Activated naive CD8-positive, alpha-beta T cell treated with anti-CD3 and anti-CD28 coated beads for 36 hours (primary cell): ENCODE results near the gene ADCYAP1R1. TPM values are rescaled to one million over a fixed set of nuclear protein-coding genes. Genes with fewer than 3 reads are reported as not detected.

Experiments
- DNase-seq: peaks from one replicate; pipeline ENCODE4 v3.0.0; 2021
- H3K27ac Mint-ChIP-seq: one replicate; pipeline ENCODE4 v1.8.0; 2022; ENCODE audit warnings: mild to moderate bottlenecking, moderate library complexity, mixed read lengths
- H3K27me3 Mint-ChIP-seq: one replicate; pipeline ENCODE4 v1.8.0; 2022; ENCODE audit warnings: mild to moderate bottlenecking, mixed read lengths
- H3K36me3 Mint-ChIP-seq: one replicate; pipeline ENCODE4 v1.8.0; 2021; ENCODE audit warnings: mild to moderate bottlenecking, mixed read lengths
- H3K4me1 Mint-ChIP-seq: one replicate; pipeline ENCODE4 v1.8.0; 2021; ENCODE audit warnings: mixed read lengths
- H3K4me3 Mint-ChIP-seq: one replicate; pipeline ENCODE4 v1.8.0; 2022; ENCODE audit warnings: mild to moderate bottlenecking, moderate library complexity, mixed read lengths
- H3K9me3 Mint-ChIP-seq: one replicate; pipeline ENCODE4 v1.8.0; 2022; ENCODE audit warnings: mixed read lengths
- total RNA-seq, 2 experiments: library from RNA; stranded (reverse); gene quantifications; one replicate each; pipeline ENCODE4 v1.2.3, GENCODE V29; 2021

Gene ADCYAP1R1
- total RNA-seq, result not detected

- Mint-ChIP-seq H3K9me3 (no peaks in the 10 kb centered on the region), H3K27ac (no peak within 1 kb of the TSS), H3K27me3 (peaks cover 44% of the 10 kb centered on the region), H3K4me3 (no peak within 1 kb of the TSS), H3K36me3 (no peaks in the 10 kb centered on the region), H3K4me1 (peaks cover 2% of the 10 kb centered on the region)
- no peak for DNase-seq
These were observed at the start of gene ADCYAP1R1 for GRCh38 chr7:31051598-31052486. ADCYAP1R1 (plus strand) TSS chr7:31052308; CDS start chr7:31063265, 10,957 bp downstream.

GRCh38 chr7:31003097-31003496 lies 49.0 kb upstream of the ADCYAP1R1 start:
- Mint-ChIP-seq H3K27ac (no peak overlapping the region), H3K4me3 (no peak overlapping the region), H3K4me1 (no peaks in the 10 kb centered on the region), H3K27me3 (peaks cover 6% of the 10 kb centered on the region), H3K36me3 (no peaks in the 10 kb centered on the region), H3K9me3 (no peaks in the 10 kb centered on the region)
- no peak for DNase-seq

- H3K4me1 Mint-ChIP-seq, result no peaks in the 10 kb centered on the region
- no peak overlapping the region for H3K4me3 Mint-ChIP-seq
- H3K27me3 Mint-ChIP-seq, result peaks cover 9% of the 10 kb centered on the region
- H3K27ac Mint-ChIP-seq, result no peak overlapping the region
- no peaks in the 10 kb centered on the region for H3K36me3 Mint-ChIP-seq
- H3K9me3 Mint-ChIP-seq, result no peaks in the 10 kb centered on the region
- DNase-seq, result no peak
These were observed 48.4 kb upstream of the ADCYAP1R1 start for GRCh38 chr7:31003721-31004120.

- Mint-ChIP-seq H3K4me3 (no peak overlapping the region), H3K27ac (no peak overlapping the region), H3K27me3 (peaks cover 9% of the 10 kb centered on the region), H3K36me3 (no peaks in the 10 kb centered on the region), H3K4me1 (no peaks in the 10 kb centered on the region), H3K9me3 (no peaks in the 10 kb centered on the region)
- DNase-seq, result no peak
These were observed 47.7 kb upstream of the ADCYAP1R1 start for GRCh38 chr7:31004393-31004792.

- no peak overlapping the region for H3K27ac Mint-ChIP-seq
- H3K4me3 Mint-ChIP-seq, result no peak overlapping the region
- peaks cover 15% of the 10 kb centered on the region for H3K27me3 Mint-ChIP-seq
- H3K36me3 Mint-ChIP-seq, result no peaks in the 10 kb centered on the region
- no peaks in the 10 kb centered on the region for H3K9me3 Mint-ChIP-seq
- no peak for DNase-seq
- H3K4me1 Mint-ChIP-seq, result no peaks in the 10 kb centered on the region
These were observed 45.3 kb upstream of the ADCYAP1R1 start for GRCh38 chr7:31006857-31007256.

- H3K9me3 Mint-ChIP-seq, result no peaks in the 10 kb centered on the region
- no peak for DNase-seq
- no peak overlapping the region for H3K4me3 Mint-ChIP-seq
- no peak overlapping the region for H3K27ac Mint-ChIP-seq
- H3K27me3 Mint-ChIP-seq, result peaks cover 15% of the 10 kb centered on the region
- H3K36me3 Mint-ChIP-seq, result no peaks in the 10 kb centered on the region
- H3K4me1 Mint-ChIP-seq, result no peaks in the 10 kb centered on the region
These were observed 44.5 kb upstream of the ADCYAP1R1 start for GRCh38 chr7:31007634-31008033.

- no peak overlapping the region for H3K4me3 Mint-ChIP-seq
- peaks cover 8% of the 10 kb centered on the region for H3K27me3 Mint-ChIP-seq
- no peak for DNase-seq
- no peaks in the 10 kb centered on the region for H3K36me3 Mint-ChIP-seq
- no peak overlapping the region for H3K27ac Mint-ChIP-seq
- peaks cover 2% of the 10 kb centered on the region for H3K4me1 Mint-ChIP-seq
- H3K9me3 Mint-ChIP-seq, result no peaks in the 10 kb centered on the region
These were observed 37.3 kb upstream of the ADCYAP1R1 start for GRCh38 chr7:31014826-31015225.

GRCh38 chr7:31017032-31017675 lies 35.0 kb upstream of the ADCYAP1R1 start:
- no peak overlapping the region for H3K27ac Mint-ChIP-seq
- no peaks in the 10 kb centered on the region for H3K9me3 Mint-ChIP-seq
- H3K4me3 Mint-ChIP-seq, result no peak overlapping the region
- H3K4me1 Mint-ChIP-seq, result peaks cover 2% of the 10 kb centered on the region
- no peak for DNase-seq
- H3K36me3 Mint-ChIP-seq, result no peaks in the 10 kb centered on the region
- H3K27me3 Mint-ChIP-seq, result peaks cover 4% of the 10 kb centered on the region

GRCh38 chr7:31017721-31018120 lies 34.4 kb upstream of the ADCYAP1R1 start:
- H3K4me3 Mint-ChIP-seq, result no peak overlapping the region
- no peak overlapping the region for H3K27ac Mint-ChIP-seq
- no peaks in the 10 kb centered on the region for H3K9me3 Mint-ChIP-seq
- H3K27me3 Mint-ChIP-seq, result peaks cover 4% of the 10 kb centered on the region
- DNase-seq, result no peak
- no peaks in the 10 kb centered on the region for H3K36me3 Mint-ChIP-seq
- peaks cover 2% of the 10 kb centered on the region for H3K4me1 Mint-ChIP-seq

GRCh38 chr7:31019509-31019908 lies 32.6 kb upstream of the ADCYAP1R1 start:
- Mint-ChIP-seq H3K9me3 (peaks cover 9% of the 10 kb centered on the region), H3K27ac (no peak overlapping the region), H3K4me1 (peaks cover 15% of the 10 kb centered on the region), H3K4me3 (no peak overlapping the region), H3K36me3 (peaks cover under 1% of the 10 kb centered on the region), H3K27me3 (peaks cover 4% of the 10 kb centered on the region)
- no peak for DNase-seq

- Mint-ChIP-seq H3K27ac (no peak overlapping the region), H3K9me3 (peaks cover 11% of the 10 kb centered on the region), H3K36me3 (peaks cover 2% of the 10 kb centered on the region), H3K27me3 (peaks cover 4% of the 10 kb centered on the region), H3K4me3 (no peak overlapping the region), H3K4me1 (peaks cover 19% of the 10 kb centered on the region)
- DNase-seq, result no peak
These were observed 31.9 kb upstream of the ADCYAP1R1 start for GRCh38 chr7:31020161-31020560.

GRCh38 chr7:31020652-31021051 lies 31.5 kb upstream of the ADCYAP1R1 start:
- Mint-ChIP-seq H3K9me3 (peaks cover 12% of the 10 kb centered on the region), H3K4me1 (peaks cover 19% of the 10 kb centered on the region), H3K4me3 (no peak overlapping the region), H3K27me3 (peaks cover 4% of the 10 kb centered on the region), H3K27ac (no peak overlapping the region), H3K36me3 (peaks cover 2% of the 10 kb centered on the region)
- no peak for DNase-seq

GRCh38 chr7:31022117-31022516 lies 30.0 kb upstream of the ADCYAP1R1 start:
- Mint-ChIP-seq H3K9me3 (peaks cover 14% of the 10 kb centered on the region), H3K27ac (no peak overlapping the region), H3K4me1 (peaks cover 25% of the 10 kb centered on the region), H3K4me3 (no peak overlapping the region), H3K36me3 (peaks cover 2% of the 10 kb centered on the region), H3K27me3 (no peaks in the 10 kb centered on the region)
- no peak for DNase-seq

GRCh38 chr7:31022726-31023125 lies 29.4 kb upstream of the ADCYAP1R1 start:
- no peak overlapping the region for H3K27ac Mint-ChIP-seq
- H3K27me3 Mint-ChIP-seq, result no peaks in the 10 kb centered on the region
- H3K9me3 Mint-ChIP-seq, result peaks cover 14% of the 10 kb centered on the region
- peaks cover 27% of the 10 kb centered on the region for H3K4me1 Mint-ChIP-seq
- no peak overlapping the region for H3K4me3 Mint-ChIP-seq
- no peak for DNase-seq
- H3K36me3 Mint-ChIP-seq, result peaks cover 2% of the 10 kb centered on the region

GRCh38 chr7:31023877-31024276 lies 28.2 kb upstream of the ADCYAP1R1 start:
- peak overlapping the region; percentile 84 for H3K27ac Mint-ChIP-seq
- no peaks in the 10 kb centered on the region for H3K27me3 Mint-ChIP-seq
- H3K36me3 Mint-ChIP-seq, result peaks cover 2% of the 10 kb centered on the region
- peaks cover 14% of the 10 kb centered on the region for H3K9me3 Mint-ChIP-seq
- H3K4me1 Mint-ChIP-seq, result peaks cover 27% of the 10 kb centered on the region
- no peak overlapping the region for H3K4me3 Mint-ChIP-seq
- DNase-seq, result peak; percentile 45
